22Rv1 (cell line): Measurements from ENCODE around the gene RAB40A.

ENCODE experiments used
- H3K27ac ChIP-seq: fragments of 450-650 bp; 2 replicates; pipeline ENCODE4 v1.5.1; 2017
- ZFX ChIP-seq: fragments of 450-650 bp; IDR thresholded peaks from 2 replicates; pipeline ENCODE4 v1.6.1; 2017; ENCODE audit warnings: antibody characterized with exemption, borderline replicate concordance
- TF ChIP-seq, protein P1 (sequence below): fragments of 450-650 bp; IDR thresholded peaks from 2 replicates; pipeline ENCODE4 v1.5.1; 2017; ENCODE audit warnings: mild to moderate bottlenecking

The RAB40A gene

DNA sequence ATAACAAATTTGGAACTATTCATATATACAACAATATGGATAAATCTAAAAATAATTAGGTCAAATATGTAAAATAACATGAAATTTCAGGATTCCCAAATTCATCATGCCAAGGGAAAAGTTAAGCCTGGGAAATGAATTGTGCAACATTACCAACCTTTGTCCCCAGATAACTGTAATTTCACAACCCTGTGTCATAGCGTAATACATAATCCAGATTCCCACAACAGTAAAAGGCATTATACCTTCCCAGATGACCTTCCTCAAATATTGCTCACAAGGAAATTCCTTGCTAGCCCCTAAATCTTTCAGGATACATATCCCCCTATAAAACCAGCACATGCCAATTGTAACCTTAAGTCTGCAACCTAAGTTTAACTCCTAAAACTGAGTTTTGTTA lies 32.9 kb upstream of the RAB40A start:
- H3K27ac ChIP-seq: no peak overlapping the region
- TF ChIP-seq, protein P1, sequence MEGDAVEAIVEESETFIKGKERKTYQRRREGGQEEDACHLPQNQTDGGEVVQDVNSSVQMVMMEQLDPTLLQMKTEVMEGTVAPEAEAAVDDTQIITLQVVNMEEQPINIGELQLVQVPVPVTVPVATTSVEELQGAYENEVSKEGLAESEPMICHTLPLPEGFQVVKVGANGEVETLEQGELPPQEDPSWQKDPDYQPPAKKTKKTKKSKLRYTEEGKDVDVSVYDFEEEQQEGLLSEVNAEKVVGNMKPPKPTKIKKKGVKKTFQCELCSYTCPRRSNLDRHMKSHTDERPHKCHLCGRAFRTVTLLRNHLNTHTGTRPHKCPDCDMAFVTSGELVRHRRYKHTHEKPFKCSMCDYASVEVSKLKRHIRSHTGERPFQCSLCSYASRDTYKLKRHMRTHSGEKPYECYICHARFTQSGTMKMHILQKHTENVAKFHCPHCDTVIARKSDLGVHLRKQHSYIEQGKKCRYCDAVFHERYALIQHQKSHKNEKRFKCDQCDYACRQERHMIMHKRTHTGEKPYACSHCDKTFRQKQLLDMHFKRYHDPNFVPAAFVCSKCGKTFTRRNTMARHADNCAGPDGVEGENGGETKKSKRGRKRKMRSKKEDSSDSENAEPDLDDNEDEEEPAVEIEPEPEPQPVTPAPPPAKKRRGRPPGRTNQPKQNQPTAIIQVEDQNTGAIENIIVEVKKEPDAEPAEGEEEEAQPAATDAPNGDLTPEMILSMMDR: no peak
- no peak for TF ChIP-seq ZFX

DNA sequence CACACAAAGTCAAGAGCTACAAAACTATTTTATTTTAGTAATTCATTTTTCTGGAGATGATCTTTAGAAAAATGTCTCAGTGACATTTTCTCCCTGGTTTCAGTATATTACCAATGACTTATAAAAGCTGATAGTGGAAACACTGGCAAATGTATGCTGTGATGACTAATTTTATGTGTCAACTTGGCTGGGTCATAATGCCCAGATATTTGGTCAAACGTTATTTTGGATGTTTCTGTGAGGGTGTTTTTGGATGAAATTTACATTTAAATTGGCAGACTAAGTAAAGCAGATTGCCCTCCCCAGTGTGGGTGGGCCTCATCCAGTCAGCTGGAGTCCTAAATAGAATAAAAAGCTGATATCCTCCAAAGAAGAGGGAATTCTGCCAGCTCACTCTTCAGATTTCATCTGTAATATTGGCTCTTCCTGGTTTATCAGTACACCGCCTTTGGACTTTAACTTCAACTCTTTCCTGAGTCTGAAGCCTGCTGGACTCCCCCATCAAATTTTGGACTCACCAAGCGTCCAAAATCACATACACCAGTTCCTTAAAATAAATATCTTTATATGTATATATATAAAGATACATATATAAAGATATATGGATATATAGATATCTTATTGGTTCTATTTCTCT lies 31.2 kb upstream of the RAB40A start:
- TF ChIP-seq ZFX: no peak
- H3K27ac ChIP-seq: no peak overlapping the region

DNA sequence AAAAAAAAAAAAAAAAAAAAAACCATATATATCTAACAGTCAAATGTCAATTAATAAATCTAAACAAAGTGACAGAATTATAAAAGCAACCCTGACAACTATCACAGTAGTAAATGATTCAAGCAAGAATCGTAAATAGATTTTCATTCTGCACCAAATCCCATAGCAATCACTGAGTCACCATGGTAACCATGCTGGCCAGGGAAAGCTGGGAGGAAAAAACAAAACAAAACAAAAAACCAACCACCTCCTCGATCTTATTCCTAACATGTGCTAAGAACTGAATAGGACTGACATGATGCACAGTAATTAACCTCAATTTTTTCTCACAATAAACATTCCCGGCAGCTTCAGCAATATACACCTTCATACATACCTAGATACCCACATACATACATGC lies 30.6 kb upstream of the RAB40A start:
- TF ChIP-seq, protein P1: no peak
- TF ChIP-seq ZFX: no peak

DNA sequence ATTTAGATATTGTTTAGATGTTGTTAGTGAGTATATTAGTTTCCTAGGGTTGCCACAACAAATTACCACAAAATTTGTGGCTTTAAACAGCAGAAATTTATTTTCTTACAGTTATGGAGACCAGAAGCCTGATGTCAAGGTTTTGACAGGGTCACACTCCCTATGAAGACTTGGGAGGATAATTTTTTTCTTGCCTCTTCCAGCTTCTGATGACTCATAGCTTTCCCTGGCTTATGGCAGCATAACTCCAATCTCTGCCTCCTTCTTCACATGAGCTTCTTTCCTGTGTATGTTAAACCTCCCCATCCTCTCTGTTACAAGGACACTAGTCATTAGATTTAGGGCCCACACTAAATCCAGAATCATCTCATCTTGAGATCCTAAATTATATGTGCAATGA lies 20.9 kb upstream of the RAB40A start:
- TF ChIP-seq, protein P1: no peak
- TF ChIP-seq ZFX: no peak
- no peak overlapping the region for H3K27ac ChIP-seq

More for the DNA sequence above, 30.6 kb upstream of the RAB40A start:
- no peak overlapping the region for H3K27ac ChIP-seq

DNA sequence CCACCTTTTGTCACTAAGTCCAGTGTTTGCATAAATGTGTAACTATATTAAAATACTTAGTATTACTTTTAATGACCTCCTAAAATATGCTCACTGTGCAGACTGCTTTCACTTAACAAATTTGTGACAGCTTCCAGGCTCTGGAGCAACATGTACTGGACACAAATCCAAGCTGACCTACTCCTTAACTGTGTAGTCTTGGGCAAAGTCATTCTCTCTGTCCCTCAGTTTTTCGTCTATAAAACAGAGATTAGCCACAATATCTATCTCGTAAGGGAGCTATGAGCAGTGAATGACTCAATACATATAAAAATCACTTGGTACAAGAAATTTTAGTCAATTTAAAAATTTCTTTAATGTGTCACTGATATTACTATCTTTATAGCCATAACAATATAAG lies 20.4 kb upstream of the RAB40A start:
- H3K27ac ChIP-seq: no peak overlapping the region
- TF ChIP-seq, protein P1: no peak
- TF ChIP-seq ZFX: no peak

DNA sequence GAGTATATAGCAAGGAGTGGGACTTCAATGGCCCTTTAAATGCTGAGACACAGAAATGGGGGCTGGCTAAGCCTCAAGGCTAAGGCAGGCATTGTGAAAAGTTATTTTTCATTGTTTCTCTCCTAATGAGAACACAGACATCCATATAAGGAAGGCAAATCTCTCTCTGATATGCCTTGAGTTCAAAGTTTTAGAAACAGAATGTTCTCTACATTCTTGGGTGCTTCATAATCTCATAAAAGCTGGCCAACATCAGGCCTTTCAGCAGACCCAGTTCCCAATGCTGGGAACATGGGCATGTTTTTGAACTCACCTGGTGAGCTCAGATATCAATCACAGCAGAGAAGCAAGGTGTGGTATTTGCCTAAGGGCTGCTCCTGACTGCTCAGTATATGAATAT lies 19.4 kb upstream of the RAB40A start:
- TF ChIP-seq, protein P1: no peak
- TF ChIP-seq ZFX: no peak
- no peak overlapping the region for H3K27ac ChIP-seq

DNA sequence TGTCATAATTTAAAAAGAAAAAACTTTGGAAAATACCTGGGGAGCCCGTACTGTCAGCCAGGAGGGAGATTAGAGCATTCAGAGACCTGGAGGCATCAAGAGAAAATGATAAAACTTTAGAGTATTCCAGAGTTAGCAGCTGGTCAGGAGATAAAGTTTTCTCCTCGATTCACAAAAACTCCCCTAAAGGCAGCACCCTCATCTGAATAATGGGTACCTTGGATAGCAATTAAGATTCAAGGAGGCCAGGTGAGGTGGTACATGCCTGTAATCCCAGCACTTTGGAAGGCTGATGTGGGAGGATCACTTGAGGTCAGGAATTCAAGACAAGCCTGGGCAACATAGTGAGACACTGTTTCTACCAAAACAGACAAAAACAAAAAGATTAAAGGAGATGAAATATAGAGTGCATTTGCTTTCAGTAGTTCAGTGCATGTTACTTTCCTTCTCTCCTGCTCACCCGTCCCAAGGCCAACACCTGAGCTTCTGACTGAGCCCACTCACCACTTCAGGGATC lies 18.6 kb upstream of the RAB40A start:
- TF ChIP-seq, protein P1: no peak
- TF ChIP-seq ZFX: no peak
- H3K27ac ChIP-seq: no peak overlapping the region

DNA sequence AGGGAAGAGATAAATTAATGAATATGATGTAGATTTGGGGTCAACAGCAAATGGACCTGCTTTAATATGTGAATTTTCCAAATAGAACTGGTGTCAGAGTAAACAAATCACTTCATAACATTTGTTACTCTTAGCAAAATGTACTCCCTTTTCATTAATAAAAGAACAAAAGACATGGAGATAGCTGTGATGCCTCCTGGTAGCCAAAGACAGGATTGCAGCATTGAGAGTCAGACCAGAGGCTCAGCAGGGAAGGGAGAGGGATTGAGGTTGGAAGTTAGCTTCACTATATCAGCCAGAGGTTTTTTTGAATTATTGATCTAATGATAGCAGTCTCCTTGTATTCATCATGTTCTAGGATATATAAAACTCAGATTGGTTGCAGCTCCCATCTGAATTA lies 17.4 kb upstream of the RAB40A start:
- TF ChIP-seq, protein P1: no peak
- no peak for TF ChIP-seq ZFX
- no peak overlapping the region for H3K27ac ChIP-seq
